ENCODE data around the gene LIM2. TPM values are rescaled to one million over a fixed set of nuclear protein-coding genes. Genes with fewer than 3 reads are reported as not detected.

The LIM2 gene
- total and polyA plus RNA-seq, 2 of the 8 experiments (the other 6 are each of a cell fraction or from before 2014, with no cell fraction given): not detected

GRCh38 chr19:51417107-51417809 lies 29.5 kb upstream of the LIM2 start, which contains the start of gene SIGLEC10:
SIGLEC10 (minus strand) TSS chr19:51417642; CDS start chr19:51417581, 61 bp downstream.
- peaks cover 0 to 5% (median 2%) of the 10 kb centered on the region in 4 experiments; a peak in 3 of 7 replicates for H3K27me3 ChIP-seq (replicated peaks in 1 of 4; ENCODE audit: control insufficient read depth in 3 of 4, extremely low read depth in 1 of 4, insufficient read depth in 3 of 4, low read length in 3 of 4)
- FAIRE-seq: no peak
- H3K79me2 ChIP-seq (ENCODE audit: control insufficient read depth in 1 of 2, insufficient read depth in 2 of 2, low read length in 2 of 2): no peaks in the 10 kb centered on the region
- H2BK20ac ChIP-seq (ENCODE audit: low read length): no peak within 1 kb of the TSS
- H3K4me1 ChIP-seq (replicated peaks in 1 of 4; ENCODE audit: control insufficient read depth in 3 of 4, insufficient read depth in 4 of 4, low read length in 3 of 4): peaks cover 0 to 11% (median 3%) of the 10 kb centered on the region in 4 experiments; a peak in 2 of 7 replicates
- H3K27ac ChIP-seq (ENCODE audit: low read depth, low read length): no peak within 1 kb of the TSS
- H3K9me3 ChIP-seq (ENCODE audit: insufficient read depth in 2 of 2, low read depth in 1 of 2, low read length in 1 of 2): no peaks in the 10 kb centered on the region
- no peak within 1 kb of the TSS; the same call in 1 of the 2 replicates for H3K18ac ChIP-seq (ENCODE audit: extremely low read depth, low read length)
- no peak within 1 kb of the TSS for H2BK15ac ChIP-seq (ENCODE audit: low read length)
- no peak for DNase-seq (ENCODE audit: low read depth in 1 of 2, low spot score in 2 of 2)
- H4K5ac ChIP-seq (ENCODE audit: insufficient read length, low read depth, low read length): no peak within 1 kb of the TSS
- H4K20me1 ChIP-seq (replicated peaks in 1 of 2; ENCODE audit: control insufficient read depth in 1 of 2, insufficient read depth in 2 of 2, low read length in 2 of 2): no peaks in the 10 kb centered on the region
- no peak within 1 kb of the TSS for H2BK12ac ChIP-seq (ENCODE audit: low read depth, low read length)
- H2AFZ ChIP-seq (ENCODE audit: low read length): no peak within 1 kb of the TSS
- no peak within 1 kb of the TSS for H2AK5ac ChIP-seq (ENCODE audit: low read depth, low read length)
- no peak within 1 kb of the TSS for H2BK120ac ChIP-seq (replicated peaks; ENCODE audit: low read depth, low read length)
- no peak within 1 kb of the TSS for H3K4me3 ChIP-seq (ENCODE audit: extremely low read depth in 1 of 4, insufficient read depth in 2 of 4, low read depth in 3 of 4, low read length in 4 of 4)
- ChIA-PET CTCF (ENCODE audit: partially characterized antibody) (interaction anchor here (0.6 to 6.7 kb wide), 11 partner anchors 7 to 286 kb away, joined by 3 to 58 read pairs (median 4); partner anchors contain the start of gene NKG7), POLR2A (ENCODE audit: partially characterized antibody) (interaction anchor here (0.6 to 2.0 kb wide), 3 partner anchors 9 to 486 kb away, joined by 3 to 9 read pairs (median 4); no protein-coding TSS in a partner anchor)
- TF ChIP-seq CBX5 (IDR thresholded peaks at IDR 0.05; ENCODE audit: low read depth, low read length): no peak
- no peak for TF ChIP-seq NANOG (IDR thresholded peaks at IDR 0.05; ENCODE audit: insufficient read depth, low read depth, low read length, poor library complexity, severe bottlenecking)
- TF ChIP-seq SIN3A (conservative IDR thresholded peaks at IDR 0.05 in 1 of 2, IDR thresholded peaks at IDR 0.05 in 1 of 2; ENCODE audit: low read depth in 1 of 2, low read length in 2 of 2): no peak
- no peak for TF ChIP-seq CTBP2 (IDR thresholded peaks at IDR 0.05; ENCODE audit: borderline replicate concordance, insufficient read depth, insufficient read length, low read length)
- no peak for TF ChIP-seq RBBP5 (IDR thresholded peaks at IDR 0.05; ENCODE audit: borderline replicate concordance, low read depth, low read length)
- TF ChIP-seq ATF3 (IDR thresholded peaks at IDR 0.05; ENCODE audit: insufficient read depth, low read depth, low read length): no peak
- no peak for TF ChIP-seq POLR2A (IDR thresholded peaks at IDR 0.05; ENCODE audit: control extremely low read depth in 1 of 2, low read depth in 2 of 2, low read length in 2 of 2)
- H2BK5ac ChIP-seq (ENCODE audit: low read depth, low read length): no peak within 1 kb of the TSS
- H3K23me2 ChIP-seq (ENCODE audit: low read depth, low read length): peaks cover 2% of the 10 kb centered on the region; the same call in 1 of the 2 replicates
- no peak within 1 kb of the TSS for H3K14ac ChIP-seq (ENCODE audit: insufficient read length)
- H3K4me2 ChIP-seq (ENCODE audit: insufficient read depth in 1 of 2, low read depth in 2 of 2, low read length in 2 of 2): no peak within 1 kb of the TSS
- no peak within 1 kb of the TSS for H3K9ac ChIP-seq (replicated peaks in 1 of 4; ENCODE audit: extremely low read depth in 1 of 4, low read depth in 3 of 4, low read length in 3 of 4)
- no peak within 1 kb of the TSS for H4K91ac ChIP-seq (replicated peaks; ENCODE audit: insufficient read length, low read length)
- no peak within 1 kb of the TSS for H3K23ac ChIP-seq (ENCODE audit: insufficient read length)
- H3K36me3 ChIP-seq (ENCODE audit: control insufficient read depth in 2 of 4, insufficient read depth in 4 of 4, low read length in 3 of 4): no peaks in the 10 kb centered on the region
- no peak within 1 kb of the TSS for H3K4ac ChIP-seq (replicated peaks; ENCODE audit: insufficient read length, low read depth, low read length)
- H4K8ac ChIP-seq (ENCODE audit: extremely low read depth, insufficient read depth, low read length): peak within 1 kb of the TSS; percentile 36; the same call in 1 of the 2 replicates
- no peak within 1 kb of the TSS for H3K56ac ChIP-seq (replicated peaks; ENCODE audit: insufficient read length, low read depth, low read length)
- 91% methylated on average over 21 of the region's 21 CpGs; no CpG with 5 or more reads in 1 of the 2 experiments for WGBS, 2 experiments (ENCODE audit: extremely low coverage in 1 of 2, insufficient coverage in 1 of 2, insufficient read length in 1 of 2, insufficient replicate concordance in 2 of 2, low coverage in 1 of 2, low lambda C conversion rate in 2 of 2, missing lambda C conversion rate in 1 of 2)
- no peaks in the 10 kb centered on the region for H3K79me1 ChIP-seq (ENCODE audit: low read depth, low read length)

Data from H1 (cell line).